ENCODE results near the gene SLC38A4.

The SLC38A4 gene

GRCh38 chr12:46811185-46811584, 14.6 kb downstream of the SLC38A4 start:
- peak in 1 of 2 donors; percentile 1 for DNase-seq

GRCh38 chr12:46808955-46809697, 16.7 kb downstream of the SLC38A4 start:
- no peak for DNase-seq

- DNase-seq: no peak
Measured at GRCh38 chr12:46808317-46808716, 17.5 kb downstream of the SLC38A4 start.

- DNase-seq: no peak
Measured at GRCh38 chr12:46804054-46804453, 21.7 kb downstream of the SLC38A4 start.

GRCh38 chr12:46803517-46803916, 22.3 kb downstream of the SLC38A4 start:
- DNase-seq: no peak

- no peak for DNase-seq
Measured at GRCh38 chr12:46801293-46801692, 24.5 kb downstream of the SLC38A4 start.

GRCh38 chr12:46800160-46800559, 25.6 kb downstream of the SLC38A4 start:
- DNase-seq: no peak

- no peak for DNase-seq
Measured at GRCh38 chr12:46798648-46799047, 27.1 kb downstream of the SLC38A4 start.

- DNase-seq: no peak
Measured at GRCh38 chr12:46798056-46798455, 27.7 kb downstream of the SLC38A4 start.

- no peak for DNase-seq
Measured at GRCh38 chr12:46795988-46796387, 29.8 kb downstream of the SLC38A4 start.

GRCh38 chr12:46794593-46795190, 31.1 kb downstream of the SLC38A4 start:
- no peak for DNase-seq

- DNase-seq: no peak
Measured at GRCh38 chr12:46792925-46793324, 32.9 kb downstream of the SLC38A4 start.

- DNase-seq: no peak
Measured at GRCh38 chr12:46790066-46790465, 35.7 kb downstream of the SLC38A4 start.

GRCh38 chr12:46788072-46788887, 37.5 kb downstream of the SLC38A4 start:
- DNase-seq: no peak

GRCh38 chr12:46787496-46788055, 38.2 kb downstream of the SLC38A4 start:
- DNase-seq: no peak

- DNase-seq: no peak
Measured at GRCh38 chr12:46786774-46787173, 39.0 kb downstream of the SLC38A4 start.

- DNase-seq: no peak
Measured at GRCh38 chr12:46785382-46785781, 40.4 kb downstream of the SLC38A4 start.

- no peak for DNase-seq
Measured at GRCh38 chr12:46783871-46784270, 41.9 kb downstream of the SLC38A4 start.

- no peak for DNase-seq
Measured at GRCh38 chr12:46779879-46780278, 45.9 kb downstream of the SLC38A4 start.

GRCh38 chr12:46779063-46779462, 46.7 kb downstream of the SLC38A4 start:
- no peak for DNase-seq

- no peak for DNase-seq
Measured at GRCh38 chr12:46778415-46778814, 47.4 kb downstream of the SLC38A4 start.

GRCh38 chr12:46777587-46777986, 48.2 kb downstream of the SLC38A4 start:
- no peak for DNase-seq

- no peak for DNase-seq
Measured at GRCh38 chr12:46775796-46776195, 50.0 kb downstream of the SLC38A4 start.

- no peak for DNase-seq
Measured at GRCh38 chr12:46774322-46774633, 51.5 kb downstream of the SLC38A4 start.

Data from CD4-positive, alpha-beta T cell treated with Interleukin-4 for 1 hour (primary cell).